D721Med (cell line): ENCODE results near the gene AFF3.
"Not testable (repeated sequence)": the region's sequence is repeated elsewhere in the genome, so short reads cannot be mapped to it uniquely, and the experiment has no call there.

Experiments used
- DNase-seq: peaks from one replicate; pipeline ENCODE4 v3.0.0; 2011; ENCODE audit warnings: low spot score; ENCODE audit not compliant: insufficient read length
- FAIRE-seq: peaks from 2 replicates; lab custom pipeline; 2011; peaks lifted over from hg19 to GRCh38; lab: Jason Lieb, UNC
- TF ChIP-seq, protein P1 (sequence below): IDR thresholded peaks from 2 replicates; pipeline ENCODE4 v1.5.1; 2012; ENCODE audit warnings: mild to moderate bottlenecking, control low read depth; ENCODE audit not compliant: insufficient read depth; ENCODE audit errors: missing control alignments

Gene AFF3

DNA sequence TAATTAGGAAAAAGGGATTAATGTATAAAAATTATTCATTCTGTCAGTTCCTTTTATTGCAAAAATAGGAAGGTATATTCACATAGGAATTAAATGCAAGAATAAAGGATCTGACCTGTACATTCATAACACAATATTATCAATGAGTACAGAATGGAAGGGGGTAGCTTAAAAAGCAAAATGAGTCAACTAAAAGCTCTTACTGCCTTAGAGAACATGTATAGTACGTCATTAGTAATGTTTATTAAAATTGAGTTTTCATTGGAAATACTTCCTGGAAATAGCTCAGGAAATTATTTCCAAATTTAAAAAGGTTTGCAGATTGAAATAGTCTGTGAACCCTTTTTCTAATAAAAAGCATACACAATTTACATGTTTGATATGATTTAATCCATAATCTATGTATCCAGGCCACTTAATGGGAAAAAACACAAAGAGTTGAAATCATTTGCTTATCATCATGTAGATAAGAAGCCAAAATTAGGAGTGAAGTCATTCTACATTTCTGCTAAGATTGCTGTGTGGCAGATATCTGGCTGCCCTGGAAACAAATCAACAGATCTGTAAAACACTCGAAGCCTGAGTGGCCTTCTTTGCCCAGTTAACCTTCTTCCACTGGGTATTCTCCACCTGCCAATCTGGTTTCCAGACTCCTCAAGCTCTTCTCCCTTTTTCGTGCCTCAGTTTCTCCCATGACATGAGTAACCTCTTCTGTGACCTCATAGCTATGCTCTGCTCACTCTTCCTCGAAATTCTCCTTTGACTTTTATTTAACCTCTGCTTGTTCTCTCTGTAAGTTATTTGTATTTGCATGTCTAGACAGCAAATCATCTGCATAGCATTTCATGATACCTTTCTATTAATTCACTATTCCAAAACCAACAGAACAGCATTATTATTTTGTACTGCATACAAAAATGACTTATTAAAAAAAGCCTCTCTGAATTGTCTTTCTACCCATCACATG is 471.3 kb downstream of the AFF3 start:
- no peak for DNase-seq
- FAIRE-seq, result no peak
- TF ChIP-seq, protein P1, sequence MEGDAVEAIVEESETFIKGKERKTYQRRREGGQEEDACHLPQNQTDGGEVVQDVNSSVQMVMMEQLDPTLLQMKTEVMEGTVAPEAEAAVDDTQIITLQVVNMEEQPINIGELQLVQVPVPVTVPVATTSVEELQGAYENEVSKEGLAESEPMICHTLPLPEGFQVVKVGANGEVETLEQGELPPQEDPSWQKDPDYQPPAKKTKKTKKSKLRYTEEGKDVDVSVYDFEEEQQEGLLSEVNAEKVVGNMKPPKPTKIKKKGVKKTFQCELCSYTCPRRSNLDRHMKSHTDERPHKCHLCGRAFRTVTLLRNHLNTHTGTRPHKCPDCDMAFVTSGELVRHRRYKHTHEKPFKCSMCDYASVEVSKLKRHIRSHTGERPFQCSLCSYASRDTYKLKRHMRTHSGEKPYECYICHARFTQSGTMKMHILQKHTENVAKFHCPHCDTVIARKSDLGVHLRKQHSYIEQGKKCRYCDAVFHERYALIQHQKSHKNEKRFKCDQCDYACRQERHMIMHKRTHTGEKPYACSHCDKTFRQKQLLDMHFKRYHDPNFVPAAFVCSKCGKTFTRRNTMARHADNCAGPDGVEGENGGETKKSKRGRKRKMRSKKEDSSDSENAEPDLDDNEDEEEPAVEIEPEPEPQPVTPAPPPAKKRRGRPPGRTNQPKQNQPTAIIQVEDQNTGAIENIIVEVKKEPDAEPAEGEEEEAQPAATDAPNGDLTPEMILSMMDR, result no peak

DNA sequence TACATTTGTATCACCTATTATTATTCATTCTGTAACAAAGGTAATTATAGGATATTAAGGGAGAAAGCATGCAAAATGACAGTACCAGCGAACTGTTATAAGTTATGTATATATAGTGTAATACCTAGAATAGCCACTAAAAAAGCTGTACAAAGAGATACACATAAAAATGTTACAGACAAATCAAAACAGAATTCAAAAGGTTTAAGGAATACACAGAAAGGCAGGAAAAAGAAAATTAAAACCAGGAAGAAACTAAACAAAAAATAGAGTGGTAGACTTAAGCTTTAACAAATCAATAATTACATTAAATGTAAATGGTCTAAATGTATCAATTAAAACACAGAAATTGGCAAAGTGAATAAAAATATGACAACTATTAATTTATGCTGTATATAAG is 476.1 kb downstream of the AFF3 start:
- FAIRE-seq (no peak), DNase-seq (no peak)
- TF ChIP-seq, protein P1, result no peak

DNA sequence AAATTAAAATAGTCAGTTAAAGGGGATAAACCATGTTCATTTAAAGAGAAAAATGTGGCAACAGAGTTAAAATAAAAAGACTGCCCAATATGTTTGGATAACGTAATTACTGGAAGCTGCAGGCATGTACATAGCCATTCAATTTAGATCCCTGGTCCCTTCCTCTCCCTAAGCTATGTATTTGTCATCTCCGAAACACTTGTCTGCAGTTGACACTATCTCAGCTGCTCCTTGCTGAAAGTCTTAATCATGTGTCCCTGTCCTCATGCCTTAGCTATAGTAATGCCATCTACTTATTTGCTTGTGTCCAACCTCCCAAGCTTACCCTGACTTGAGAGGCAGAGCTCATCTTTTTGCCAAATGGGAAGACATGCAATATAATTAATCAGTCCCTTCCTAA is 478.7 kb downstream of the AFF3 start:
- TF ChIP-seq, protein P1, result no peak
- DNase-seq (no peak), FAIRE-seq (no peak)

DNA sequence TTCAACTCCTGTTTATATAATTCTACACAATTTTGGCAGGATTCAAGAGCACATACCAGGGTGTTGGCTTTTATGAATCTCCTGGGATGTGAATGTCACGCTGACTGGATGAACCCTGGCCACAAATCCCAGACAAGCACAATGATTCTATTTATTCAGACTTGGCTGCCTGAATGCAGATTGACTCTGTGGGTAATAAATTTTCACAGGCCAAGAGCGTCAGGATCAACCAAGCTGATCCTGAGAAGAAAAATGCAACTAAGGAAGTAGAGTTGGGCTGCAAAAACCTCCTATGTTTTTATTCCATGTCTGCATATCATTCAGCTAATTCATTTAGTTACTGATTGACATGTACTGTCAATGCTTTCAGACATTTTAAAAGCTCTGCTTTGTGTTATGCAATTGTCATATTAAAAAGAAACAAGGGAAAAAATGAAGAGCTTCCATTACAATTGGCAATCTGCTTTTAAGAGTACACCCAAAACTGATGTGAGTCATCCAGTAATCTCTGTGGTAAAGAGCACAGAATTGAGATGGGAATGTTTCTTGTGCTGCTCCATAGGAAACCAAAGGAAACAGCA is 479.5 kb downstream of the AFF3 start:
- TF ChIP-seq, protein P1, result no peak
- no peak for DNase-seq
- FAIRE-seq, result no peak

DNA sequence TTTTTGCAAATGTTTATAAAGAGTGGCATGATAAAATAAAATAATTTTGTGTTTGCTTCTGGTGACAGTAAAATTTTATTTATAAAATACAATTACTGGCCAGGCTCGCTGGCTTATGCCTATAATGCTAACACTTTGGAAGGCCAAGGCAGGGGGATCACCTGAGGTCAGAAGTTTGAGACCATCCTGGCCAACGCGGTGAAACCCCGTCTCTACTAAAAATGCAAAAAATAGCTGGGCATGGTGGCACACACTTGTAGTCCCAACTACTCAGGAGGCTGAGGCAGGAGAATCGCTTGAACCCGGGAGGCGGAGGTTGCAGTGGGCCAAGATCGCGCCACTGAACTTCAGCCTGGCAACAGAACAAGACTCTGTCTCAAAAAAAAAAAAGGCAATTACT is 480.6 kb downstream of the AFF3 start:
- not testable (repeated sequence) for DNase-seq, FAIRE-seq

DNA sequence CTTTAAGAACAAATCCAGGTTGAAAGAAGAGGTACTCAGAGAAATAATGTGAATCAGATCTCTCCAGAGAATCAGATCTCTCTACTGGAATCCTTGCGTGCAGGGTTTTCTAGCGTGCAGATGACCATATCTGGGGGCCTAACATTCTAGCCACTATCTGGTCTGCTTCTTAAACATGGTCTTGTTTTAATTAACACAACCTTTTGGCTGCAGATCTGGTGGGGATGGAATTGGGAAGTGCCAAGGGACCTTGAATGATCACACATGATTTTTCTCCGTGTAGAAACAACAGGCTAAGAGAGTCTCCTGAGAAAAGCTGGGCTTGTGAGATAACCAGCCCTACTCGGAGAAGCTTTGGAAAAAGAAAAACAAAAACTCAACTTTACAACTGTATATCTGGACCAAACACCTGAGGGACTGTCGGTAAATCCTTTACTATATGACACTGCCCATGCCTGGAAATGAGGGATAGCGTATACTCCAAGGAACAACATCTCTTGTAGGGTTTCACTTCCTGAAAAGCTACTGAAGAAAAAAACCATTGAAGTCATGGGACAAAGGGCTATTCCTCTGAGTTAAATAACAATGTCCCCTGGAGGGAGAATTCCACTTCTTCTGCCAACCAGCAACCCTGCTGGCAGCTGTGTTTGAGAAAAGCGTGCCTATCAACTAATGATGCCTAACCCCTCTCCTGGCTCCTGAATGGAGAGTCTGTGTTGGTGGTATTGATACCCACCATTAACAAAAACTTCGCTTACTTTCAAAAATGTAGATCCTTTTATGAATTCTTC is 481.6 kb downstream of the AFF3 start:
- TF ChIP-seq, protein P1, result no peak
- no peak for FAIRE-seq

DNA sequence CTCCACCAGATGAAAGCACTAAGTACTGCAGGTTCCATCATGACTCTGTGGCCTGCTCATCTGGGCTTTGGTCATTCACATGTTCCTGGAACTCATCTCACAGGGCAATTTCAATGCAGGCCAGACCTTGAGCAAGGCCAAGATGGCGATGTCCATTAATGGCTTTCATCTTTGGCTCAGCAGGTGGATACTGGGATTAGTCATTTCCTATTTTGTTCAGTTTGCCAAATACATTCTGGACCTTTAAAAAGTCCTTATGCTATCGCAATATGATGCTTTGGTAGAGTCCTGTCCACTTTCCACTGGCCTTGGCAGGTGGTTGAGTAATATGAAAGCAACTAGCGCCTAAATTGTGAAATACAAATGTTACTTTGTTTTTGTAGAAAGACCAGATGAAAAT is 482.5 kb downstream of the AFF3 start:
- TF ChIP-seq, protein P1, result no peak
- DNase-seq, result no peak
- no peak for FAIRE-seq

More for the DNA sequence above, 481.6 kb downstream of the AFF3 start:
- DNase-seq, result no peak
